HG02970 (cell line): ENCODE results near the gene PITX1.
"Not testable (repeated sequence)": the region's sequence is repeated elsewhere in the genome, so short reads cannot be mapped to it uniquely, and the experiment has no call there.

Experiments used
- ATAC-seq: cut with Tn5 transposase; IDR thresholded peaks from one replicate; pipeline ENCODE4 v1.9.1; 2021; ENCODE audit warnings: mild to moderate bottlenecking, moderate library complexity, moderate number of reproducible peaks; ENCODE audit not compliant: unreplicated experiment, low FRiP score

The PITX1 gene

GRCh38 chr5:135033901-135034235 lies at the start of gene PITX1:
Gene PITX1, minus strand, starts transcription at chr5:135034228. Its CDS starts 347 bp downstream, at chr5:135033881.
- ATAC-seq: no peak

- ATAC-seq: not testable (repeated sequence)
These were observed 49.3 kb upstream of the PITX1 start for GRCh38 chr5:135083334-135083733.

GRCh38 chr5:135081240-135081639 lies 47.2 kb upstream of the PITX1 start:
- ATAC-seq: no peak

- no peak for ATAC-seq
These were observed 45.7 kb upstream of the PITX1 start for GRCh38 chr5:135079760-135080159.

- ATAC-seq: no peak
These were observed 45.2 kb upstream of the PITX1 start for GRCh38 chr5:135079099-135079681.

GRCh38 chr5:135076801-135077200 lies 42.8 kb upstream of the PITX1 start:
- ATAC-seq: no peak

GRCh38 chr5:135076051-135076491 lies 42.0 kb upstream of the PITX1 start:
- no peak for ATAC-seq

GRCh38 chr5:135075621-135076020 lies 41.6 kb upstream of the PITX1 start:
- ATAC-seq: no peak

- ATAC-seq: no peak
These were observed 39.8 kb upstream of the PITX1 start for GRCh38 chr5:135073761-135074345.

GRCh38 chr5:135072387-135073281 lies 38.6 kb upstream of the PITX1 start:
- ATAC-seq: no peak

GRCh38 chr5:135071311-135071710 lies 37.3 kb upstream of the PITX1 start:
- no peak for ATAC-seq

- ATAC-seq: no peak
These were observed 36.0 kb upstream of the PITX1 start for GRCh38 chr5:135069895-135070657.

GRCh38 chr5:135069016-135069770 lies 35.2 kb upstream of the PITX1 start:
- ATAC-seq: no peak

- ATAC-seq: no peak
These were observed 33.6 kb upstream of the PITX1 start for GRCh38 chr5:135067587-135067986.

- no peak for ATAC-seq
These were observed 32.8 kb upstream of the PITX1 start for GRCh38 chr5:135066781-135067180.

GRCh38 chr5:135065306-135066265 lies 31.6 kb upstream of the PITX1 start:
- ATAC-seq: no peak

- no peak for ATAC-seq
These were observed 30.2 kb upstream of the PITX1 start for GRCh38 chr5:135064235-135064570.

GRCh38 chr5:135063511-135064234 lies 29.6 kb upstream of the PITX1 start:
- no peak for ATAC-seq
